Measurements from ENCODE around the gene PLB1. TPM values are rescaled to one million over a fixed set of nuclear protein-coding genes. Genes with fewer than 3 reads are reported as not detected.

The PLB1 gene
- total and polyA plus RNA-seq, 12 donors = 1.0 to 51.1 (median 8.3) TPM

- H3K27ac ChIP-seq = no peak overlapping the region
- 58 to 77% (median 69%) methylated on average over 3 of the region's 3 CpGs for WGBS, 4 donors
- no peaks in the 10 kb centered on the region for H3K4me1 ChIP-seq (replicated peaks in 1 of 2)
- TF ChIP-seq CTCF (IDR thresholded peaks at IDR 0.05) (no peak), POLR2A (IDR thresholded peaks at IDR 0.05) (no peak)
- no peaks in the 10 kb centered on the region for H3K27me3 ChIP-seq
- no peak for DNase-seq
- intact Hi-C loops (cut with DNase I) = no loop called here
- H3K36me3 ChIP-seq (replicated peaks in 1 of 2) = no peaks in the 10 kb centered on the region
- H3K9me3 ChIP-seq (replicated peaks in 1 of 3) = no peaks in the 10 kb centered on the region
- H3K4me3 ChIP-seq = peak overlapping the region in 1 of 4 donors; percentile 56
These were observed 69.9 kb downstream of the PLB1 start for GRCh38 chr2:28565720-28566295.

DNA sequence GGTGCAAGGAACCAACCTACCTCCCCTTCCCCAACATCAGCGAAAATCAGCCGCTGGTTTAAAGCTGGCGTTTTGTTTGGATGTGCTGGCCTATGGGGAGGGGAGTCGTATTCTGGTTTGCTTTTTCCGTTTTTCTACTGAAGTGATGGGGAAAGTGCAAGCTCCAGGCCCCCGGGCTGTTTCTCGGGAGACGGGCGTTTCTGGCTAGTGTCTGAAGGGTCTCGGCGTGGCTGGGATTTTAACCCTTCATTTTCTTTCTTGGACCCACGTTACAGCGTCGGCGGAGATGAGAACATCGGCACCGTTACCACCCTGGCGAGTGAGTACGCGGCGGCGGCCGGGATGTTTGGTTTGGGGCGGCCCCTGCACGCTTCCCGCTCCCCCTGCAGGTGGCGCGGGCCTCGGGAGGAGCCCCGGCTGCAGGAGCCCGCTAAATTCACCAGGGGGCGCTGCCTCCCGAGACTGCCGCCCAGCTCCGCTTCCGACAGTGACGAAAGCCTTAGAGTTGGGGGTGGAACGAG is 70.7 kb downstream of the PLB1 start:
- intact Hi-C loops (cut with DNase I) = no loop called here
- peak in 1 of 2 donors; percentile 25 for TF ChIP-seq POLR2A (IDR thresholded peaks at IDR 0.05)
- peak; percentile 99 to 100 (median 100) for TF ChIP-seq CTCF (IDR thresholded peaks at IDR 0.05)

DNA sequence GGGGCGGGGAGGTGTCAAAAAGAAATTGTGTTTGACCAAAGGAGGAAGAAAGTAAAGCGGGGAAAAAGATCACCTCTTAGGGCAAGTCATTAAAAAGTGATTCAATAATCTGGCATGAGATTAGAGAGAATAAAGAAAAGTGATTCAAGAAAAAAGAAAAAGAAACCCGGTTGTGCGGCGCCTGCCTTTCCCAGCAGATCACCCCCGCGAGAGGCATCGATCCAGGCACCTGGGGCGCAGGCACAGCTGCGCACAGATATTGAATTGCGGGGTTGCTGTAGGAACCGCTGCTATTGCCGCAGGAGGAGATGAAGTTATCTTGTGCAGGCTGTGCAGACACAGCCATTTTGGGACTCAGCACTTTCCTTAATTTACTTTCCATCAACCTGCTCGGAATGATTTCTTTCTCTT is 71.2 kb downstream of the PLB1 start:
- Histone ChIP-seq H3K36me3 (replicated peaks in 1 of 2) (no peaks in the 10 kb centered on the region), H3K4me3 (peak overlapping the region in 2 of 4 donors; percentile 56 to 63), H3K27ac (peak overlapping the region in 4 of 5 donors; percentile 45 to 74 (median 60)), H3K9me3 (replicated peaks in 1 of 3) (no peaks in the 10 kb centered on the region), H3K4me1 (replicated peaks in 1 of 2) (no peaks in the 10 kb centered on the region), H3K27me3 (no peaks in the 10 kb centered on the region)
- 1 to 3% (median 1%) methylated on average over 14 of the region's 14 CpGs for WGBS, 4 donors
- TF ChIP-seq CTCF (IDR thresholded peaks at IDR 0.05) (peak in 1 of 6 experiments; percentile 48), POLR2A (IDR thresholded peaks at IDR 0.05) (no peak)
- peak in 2 of 7 donors; percentile 33 to 37 for DNase-seq
- intact Hi-C loops (cut with DNase I) = no loop called here

More for the DNA sequence above, 70.7 kb downstream of the PLB1 start:
- no peaks in the 10 kb centered on the region for H3K9me3 ChIP-seq (replicated peaks in 1 of 3)
- peak overlapping the region in 3 of 4 donors; percentile 44 to 63 (median 56) for H3K4me3 ChIP-seq
- H3K4me1 ChIP-seq (replicated peaks in 1 of 2) = no peaks in the 10 kb centered on the region
- 0 to 1% (median 0%) methylated on average over 21 to 38 of the region's 38 CpGs for WGBS, 4 donors
- DNase-seq = peak; percentile 80 to 91 (median 86)
- H3K27me3 ChIP-seq = no peaks in the 10 kb centered on the region
- H3K36me3 ChIP-seq (replicated peaks in 1 of 2) = no peaks in the 10 kb centered on the region
- H3K27ac ChIP-seq = peak overlapping the region in 4 of 5 donors; percentile 4 to 74 (median 58)

DNA sequence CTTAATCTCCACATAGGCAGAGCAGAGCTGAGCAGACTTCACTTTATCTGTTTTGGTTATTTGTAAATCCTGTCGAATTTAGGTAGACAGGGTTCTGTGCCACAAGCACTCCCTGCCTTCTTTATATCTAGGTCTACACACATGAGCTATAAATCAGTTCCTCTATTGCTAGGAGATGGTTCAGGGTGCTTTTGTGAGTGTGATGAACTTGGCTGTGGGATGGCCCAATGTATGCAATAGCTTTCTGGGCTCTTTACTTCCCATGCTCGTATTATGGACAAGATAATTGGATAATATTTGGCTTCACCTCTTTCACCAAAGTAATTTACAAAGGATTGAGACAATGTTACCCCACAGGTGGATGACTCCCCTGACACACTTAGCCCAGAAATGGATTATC is 72.2 kb downstream of the PLB1 start:
- H3K27ac ChIP-seq = no peak overlapping the region
- no peak for TF ChIP-seq CTCF (IDR thresholded peaks at IDR 0.05)
- no peak for TF ChIP-seq POLR2A (IDR thresholded peaks at IDR 0.05)
- H3K9me3 ChIP-seq (replicated peaks in 1 of 3) = no peaks in the 10 kb centered on the region
- H3K4me3 ChIP-seq = no peak overlapping the region
- no peaks in the 10 kb centered on the region for H3K4me1 ChIP-seq (replicated peaks in 1 of 2)
- H3K27me3 ChIP-seq = no peaks in the 10 kb centered on the region
- intact Hi-C loops (cut with DNase I) = no loop called here
- no peak for DNase-seq
- H3K36me3 ChIP-seq (replicated peaks in 1 of 2) = no peaks in the 10 kb centered on the region
- WGBS, 4 donors = 88 to 91% (median 89%) methylated on average over 2 of the region's 2 CpGs

Measured in adrenal gland (tissue), 12 donors.